ENCODE results near the gene MATR3. TPM values are rescaled to one million over a fixed set of nuclear protein-coding genes. Genes with fewer than 3 reads are reported as not detected.
"Not testable (repeated sequence)": the region's sequence is repeated elsewhere in the genome, so short reads cannot be mapped to it uniquely, and the experiment has no call there.

MATR3 gene
- total RNA-seq, 2 experiments from 2014 or later = 163 to 179 TPM

DNA sequence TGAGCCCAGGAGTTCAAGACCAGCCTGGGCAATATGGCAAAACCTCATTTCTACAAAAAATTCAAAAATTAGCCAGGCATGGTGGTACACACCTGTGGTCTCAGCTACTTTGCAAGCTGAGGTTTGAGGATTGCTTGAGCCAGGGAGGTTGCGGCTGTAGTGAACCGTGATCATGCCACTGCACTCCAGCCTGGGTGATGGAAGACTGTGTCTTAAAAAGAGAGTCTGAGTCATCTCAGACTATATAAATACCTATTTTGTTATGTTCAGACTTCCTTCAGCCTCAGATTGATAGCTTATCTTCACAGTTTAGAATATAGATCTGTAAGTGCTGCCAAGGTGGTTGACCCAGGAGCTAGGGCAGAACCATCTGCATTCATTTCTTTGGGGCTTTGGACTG lies 46.5 kb downstream of the MATR3 start:
- H3K27ac Mint-ChIP-seq = no peak overlapping the region
- no peak overlapping the region for H3K4me3 Mint-ChIP-seq
- no peak for DNase-seq
- peaks cover 54% of the 10 kb centered on the region for H3K4me1 Mint-ChIP-seq (ENCODE audit: low read depth)
- CTCF ChIA-PET = interaction anchor here (1.7 kb wide), 1 partner anchor 51 kb away, joined by 3 read pairs; no protein-coding TSS in a partner anchor
- H3K36me3 Mint-ChIP-seq = peaks cover 7% of the 10 kb centered on the region
- H3K27me3 Mint-ChIP-seq = no peaks in the 10 kb centered on the region
- intact Hi-C loops (cut with micrococcal nuclease) = loop anchor here (5.0 to 10.0 kb wide), 2 partner anchors 222 to 585 kb away; partner anchors contain the start of genes CTNNA1 and UBE2D2
- POLR2A ChIA-PET = interaction anchor here (1.2 to 3.0 kb wide), 3 partner anchors 19 to 52 kb away, joined by 3 to 32 read pairs (median 6); partner anchors contain the start of genes MATR3 and MZB1
- H3K9me3 Mint-ChIP-seq = no peaks in the 10 kb centered on the region

DNA sequence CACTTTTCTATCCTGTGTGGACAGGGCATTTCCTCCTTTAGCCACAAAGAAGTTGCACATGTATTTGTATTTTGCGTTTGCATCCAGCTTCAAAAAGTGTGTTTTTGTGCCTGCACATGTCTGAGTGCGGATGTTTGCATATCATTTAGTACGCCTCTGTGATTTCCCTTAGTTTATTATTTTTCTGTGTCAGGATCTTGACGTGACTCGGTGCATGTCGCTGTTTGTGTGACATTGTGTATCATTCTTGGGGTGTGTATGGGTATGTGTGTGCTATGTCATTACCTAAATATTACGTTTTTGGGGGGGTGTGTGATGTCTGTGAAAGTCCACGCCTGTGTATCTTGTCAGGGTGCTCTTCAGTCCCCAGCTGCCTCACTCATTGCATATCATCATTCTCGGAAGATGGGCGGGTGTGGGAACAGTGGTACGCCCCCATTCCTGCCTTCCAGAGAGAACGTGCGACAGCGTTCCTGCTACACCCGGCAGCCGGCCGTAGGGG lies 47.7 kb downstream of the MATR3 start:
- Mint-ChIP-seq H3K27me3 (no peaks in the 10 kb centered on the region), H3K9me3 (no peaks in the 10 kb centered on the region), H3K4me3 (peak overlapping the region; percentile 97), H3K36me3 (peaks cover 9% of the 10 kb centered on the region), H3K4me1 (ENCODE audit: low read depth) (peaks cover 49% of the 10 kb centered on the region), H3K27ac (peak overlapping the region; percentile 95)
- CTCF ChIA-PET = interaction anchor here (1.0 to 2.2 kb wide), 19 partner anchors 8 to 424 kb away, joined by 3 to 14 read pairs (median 5); partner anchors contain the start of genes MATR3, PROB1 and SPATA24
- POLR2A ChIA-PET = interaction anchor here (1.3 to 3.0 kb wide), 8 partner anchors 29 to 798 kb away, joined by 3 to 32 read pairs (median 8); partner anchors contain the start of genes ETF1, HSPA9, MATR3 and MZB1
- no peak for DNase-seq
- intact Hi-C loops (cut with micrococcal nuclease) = loop anchor here (1.0 to 10.0 kb wide), 7 partner anchors 48 to 586 kb away; partner anchors contain the start of genes CTNNA1, MATR3 and UBE2D2

GRCh38 chr5:139341689-139342422 lies 48.3 kb downstream of the MATR3 start, which contains the start of gene PAIP2:
PAIP2 (plus strand) TSS chr5:139341854; CDS start chr5:139363785, 21,931 bp downstream.
- H3K27me3 Mint-ChIP-seq = no peaks in the 10 kb centered on the region
- ChIA-PET CTCF (interaction anchor here (0.6 to 2.2 kb wide), 26 partner anchors 9 to 701 kb away, joined by 3 to 14 read pairs (median 4); partner anchors contain the start of genes MATR3, MZB1, PROB1 and SPATA24), POLR2A (interaction anchor here (0.7 to 3.0 kb wide), 13 partner anchors 12 to 798 kb away, joined by 3 to 32 read pairs (median 4); partner anchors contain the start of genes ETF1, HSPA9, MATR3 and MZB1)
- H3K4me1 Mint-ChIP-seq (ENCODE audit: low read depth) = peaks cover 46% of the 10 kb centered on the region
- DNase-seq = peak; percentile 98
- H3K9me3 Mint-ChIP-seq = no peaks in the 10 kb centered on the region
- H3K27ac Mint-ChIP-seq = peak within 1 kb of the TSS; percentile 95
- peaks cover 11% of the 10 kb centered on the region for H3K36me3 Mint-ChIP-seq
- H3K4me3 Mint-ChIP-seq = peak within 1 kb of the TSS; percentile 97
- intact Hi-C loops (cut with micrococcal nuclease) = loop anchor here (1.0 to 10.0 kb wide), 7 partner anchors 49 to 587 kb away; partner anchors contain the start of genes CTNNA1, MATR3 and UBE2D2

DNA sequence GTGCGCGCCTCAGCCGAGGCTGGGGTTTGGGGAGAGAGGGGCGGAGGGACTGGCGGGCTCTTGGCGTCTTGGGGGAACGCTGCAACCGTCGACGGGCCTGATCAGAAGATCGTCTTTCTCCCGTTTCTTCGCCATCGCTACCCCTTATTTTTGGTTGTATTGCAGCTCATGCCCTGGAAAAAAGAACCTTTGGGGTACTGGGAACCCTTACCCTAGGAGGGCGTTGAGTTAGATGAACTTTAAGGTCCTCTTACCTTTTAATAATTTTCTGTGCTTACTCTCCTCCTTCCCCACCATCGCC lies 48.8 kb downstream of the MATR3 start:
- CTCF ChIA-PET = interaction anchor here (0.6 to 2.2 kb wide), 23 partner anchors 9 to 702 kb away, joined by 3 to 14 read pairs (median 4); partner anchors contain the start of genes MATR3, MZB1, PROB1 and SPATA24
- H3K4me1 Mint-ChIP-seq (ENCODE audit: low read depth) = peaks cover 47% of the 10 kb centered on the region
- H3K36me3 Mint-ChIP-seq = peaks cover 12% of the 10 kb centered on the region
- intact Hi-C loops (cut with micrococcal nuclease) = loop anchor here (5.0 to 10.0 kb wide), 2 partner anchors 220 to 588 kb away; partner anchors contain the start of genes CTNNA1 and UBE2D2
- no peak for DNase-seq
- no peaks in the 10 kb centered on the region for H3K27me3 Mint-ChIP-seq
- H3K27ac Mint-ChIP-seq = peak overlapping the region; percentile 95
- POLR2A ChIA-PET = interaction anchor here (0.7 to 3.0 kb wide), 12 partner anchors 11 to 799 kb away, joined by 3 to 32 read pairs (median 4); partner anchors contain the start of genes ETF1, HSPA9, MATR3 and MZB1
- H3K4me3 Mint-ChIP-seq = peak overlapping the region; percentile 97
- H3K9me3 Mint-ChIP-seq = no peaks in the 10 kb centered on the region

DNA sequence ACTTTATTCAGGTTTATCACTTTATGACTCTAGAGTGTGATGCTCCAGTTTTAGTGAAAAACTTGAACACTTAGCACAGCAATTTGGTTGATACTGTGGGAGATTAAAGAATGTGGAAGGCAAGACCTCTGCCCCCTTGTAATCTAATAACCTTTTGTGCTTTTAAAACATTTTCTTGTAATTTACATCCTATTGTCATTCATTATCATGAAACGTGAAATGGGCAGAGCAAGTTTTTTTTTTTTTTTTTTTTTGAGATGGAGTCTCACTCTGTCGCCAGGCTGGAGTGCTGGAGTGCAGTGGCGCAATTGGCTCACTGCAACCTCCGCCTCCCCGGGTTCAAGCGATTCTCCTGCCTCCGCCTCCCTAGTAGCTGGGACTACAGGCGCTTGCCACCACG lies 49.9 kb downstream of the MATR3 start:
- Mint-ChIP-seq H3K4me3 (peak overlapping the region; percentile 97), H3K27ac (peak overlapping the region; percentile 95), H3K36me3 (peaks cover 12% of the 10 kb centered on the region), H3K9me3 (no peaks in the 10 kb centered on the region), H3K27me3 (no peaks in the 10 kb centered on the region), H3K4me1 (ENCODE audit: low read depth) (peaks cover 47% of the 10 kb centered on the region)
- POLR2A ChIA-PET = no interaction called here
- DNase-seq = no peak
- intact Hi-C loops (cut with micrococcal nuclease) = loop anchor here (5.0 to 10.0 kb wide), 2 partner anchors 219 to 589 kb away; partner anchors contain the start of genes CTNNA1 and UBE2D2
- CTCF ChIA-PET = no interaction called here

- POLR2A ChIA-PET = interaction anchor here (0.5 kb wide), 1 partner anchor 116 kb away, joined by 3 read pairs; no protein-coding TSS in a partner anchor
- no peak overlapping the region for H3K27ac Mint-ChIP-seq
- H3K36me3 Mint-ChIP-seq = peaks cover 15% of the 10 kb centered on the region
- H3K27me3 Mint-ChIP-seq = no peaks in the 10 kb centered on the region
- no peak for DNase-seq
- peaks cover 49% of the 10 kb centered on the region for H3K4me1 Mint-ChIP-seq (ENCODE audit: low read depth)
- CTCF ChIA-PET = no interaction called here
- intact Hi-C loops (cut with micrococcal nuclease) = loop anchor here (5.0 to 10.0 kb wide), 2 partner anchors 218 to 589 kb away; partner anchors contain the start of genes CTNNA1 and UBE2D2
- no peaks in the 10 kb centered on the region for H3K9me3 Mint-ChIP-seq
- H3K4me3 Mint-ChIP-seq = peak overlapping the region; percentile 41
Measured at GRCh38 chr5:139344177-139344576, 50.6 kb downstream of the MATR3 start.

DNA sequence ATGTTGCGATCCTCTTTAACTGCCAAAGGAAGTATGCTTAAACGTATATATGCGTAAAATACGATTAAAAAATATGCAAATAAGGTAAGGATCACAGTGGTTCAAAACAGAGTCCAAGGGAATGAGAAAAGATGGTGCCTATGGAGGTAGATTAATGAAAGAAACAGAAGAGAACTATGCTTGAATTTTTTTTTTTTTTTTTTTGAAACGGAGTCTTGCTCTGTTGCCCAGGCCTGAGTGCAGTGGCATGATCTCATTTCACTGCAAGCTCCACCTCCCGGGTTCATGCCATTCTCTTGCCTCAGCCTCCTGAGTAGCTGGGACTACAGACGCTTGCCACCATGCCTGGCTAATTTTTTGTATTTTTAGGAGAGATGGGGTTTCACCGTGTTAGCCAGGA lies 51.9 kb downstream of the MATR3 start:
- peaks cover 44% of the 10 kb centered on the region for H3K4me1 Mint-ChIP-seq (ENCODE audit: low read depth)
- H3K27ac Mint-ChIP-seq, H3K9me3 Mint-ChIP-seq, H3K4me3 Mint-ChIP-seq, DNase-seq, CTCF ChIA-PET, H3K27me3 Mint-ChIP-seq, POLR2A ChIA-PET: not testable (repeated sequence)
- H3K36me3 Mint-ChIP-seq = peaks cover 15% of the 10 kb centered on the region
- intact Hi-C loops (cut with micrococcal nuclease) = loop anchor here (10.0 kb wide), 1 partner anchor 591 kb away; the partner anchor contains the start of gene CTNNA1

- not testable (repeated sequence) for H3K27ac Mint-ChIP-seq
Measured at GRCh38 chr5:139347863-139348262, 54.3 kb downstream of the MATR3 start.

DNA sequence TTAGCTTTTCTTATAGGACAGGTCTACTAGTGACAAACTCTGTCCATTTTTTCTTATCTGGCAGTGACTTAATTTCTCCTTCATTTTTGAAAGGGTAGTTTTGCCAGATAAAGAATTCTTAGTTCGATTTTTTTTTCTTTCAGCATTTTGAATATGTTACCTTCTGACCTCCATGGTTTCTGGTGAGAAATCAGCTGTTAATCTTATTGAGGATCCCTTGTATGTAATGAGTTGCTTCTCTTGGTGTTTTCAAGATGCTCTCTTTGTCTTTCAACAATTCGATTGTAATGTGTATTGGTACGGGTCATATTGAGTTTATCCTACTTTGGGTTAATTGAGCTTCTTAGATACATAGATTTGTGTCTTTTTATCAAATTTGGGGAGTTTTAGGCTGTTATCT lies 60.6 kb downstream of the MATR3 start:
- H3K4me1 Mint-ChIP-seq (ENCODE audit: low read depth) = peaks cover 12% of the 10 kb centered on the region
- ChIA-PET POLR2A (interaction anchor here (1.5 kb wide), 1 partner anchor 12 kb away, joined by 4 read pairs; the partner anchor contains the start of gene PAIP2), CTCF (no interaction called here)
- no peaks in the 10 kb centered on the region for H3K27me3 Mint-ChIP-seq
- no peak for DNase-seq
- H3K4me3 Mint-ChIP-seq = no peak overlapping the region
- intact Hi-C loops (cut with micrococcal nuclease) = no loop called here
- no peaks in the 10 kb centered on the region for H3K9me3 Mint-ChIP-seq
- peaks cover 11% of the 10 kb centered on the region for H3K36me3 Mint-ChIP-seq
- H3K27ac Mint-ChIP-seq = no peak overlapping the region

More at GRCh38 chr5:139347863-139348262, 54.3 kb downstream of the MATR3 start:
- ChIA-PET POLR2A (interaction anchor here (0.6 kb wide), 1 partner anchor 1124 kb away, joined by 5 read pairs; no protein-coding TSS in a partner anchor), CTCF (interaction anchor here (0.6 kb wide), 1 partner anchor 303 kb away, joined by 6 read pairs; no protein-coding TSS in a partner anchor)
- not testable (repeated sequence) for H3K9me3 Mint-ChIP-seq, DNase-seq, H3K4me3 Mint-ChIP-seq, H3K27me3 Mint-ChIP-seq
- Mint-ChIP-seq H3K4me1 (ENCODE audit: low read depth) (peaks cover 30% of the 10 kb centered on the region), H3K36me3 (peaks cover 11% of the 10 kb centered on the region)
- intact Hi-C loops (cut with micrococcal nuclease) = loop anchor here (10.0 kb wide), 1 partner anchor 593 kb away; the partner anchor contains the start of gene CTNNA1

DNA sequence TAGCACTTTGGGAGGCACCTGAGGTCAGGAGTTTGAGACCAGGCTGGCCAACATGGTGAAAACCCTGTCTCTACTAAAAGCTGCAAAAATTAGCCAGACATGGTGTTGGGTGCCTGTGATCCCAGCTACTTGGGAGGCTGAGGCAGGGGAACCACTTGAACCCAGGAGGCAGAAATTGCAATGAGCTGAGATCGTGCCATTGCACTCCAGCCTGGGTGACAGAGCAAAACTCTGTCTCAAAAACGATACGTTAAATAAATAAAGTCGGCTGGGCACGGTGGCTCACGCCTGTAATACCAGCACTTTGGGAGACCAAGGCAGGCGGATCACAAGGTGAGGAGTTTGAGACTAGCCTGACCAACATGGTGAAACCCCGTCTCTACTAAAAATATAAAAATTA lies 62.4 kb downstream of the MATR3 start:
- POLR2A ChIA-PET = interaction anchor here (1.1 kb wide), 1 partner anchor 10 kb away, joined by 3 read pairs; no protein-coding TSS in a partner anchor
- CTCF ChIA-PET = not testable (repeated sequence)

DNA sequence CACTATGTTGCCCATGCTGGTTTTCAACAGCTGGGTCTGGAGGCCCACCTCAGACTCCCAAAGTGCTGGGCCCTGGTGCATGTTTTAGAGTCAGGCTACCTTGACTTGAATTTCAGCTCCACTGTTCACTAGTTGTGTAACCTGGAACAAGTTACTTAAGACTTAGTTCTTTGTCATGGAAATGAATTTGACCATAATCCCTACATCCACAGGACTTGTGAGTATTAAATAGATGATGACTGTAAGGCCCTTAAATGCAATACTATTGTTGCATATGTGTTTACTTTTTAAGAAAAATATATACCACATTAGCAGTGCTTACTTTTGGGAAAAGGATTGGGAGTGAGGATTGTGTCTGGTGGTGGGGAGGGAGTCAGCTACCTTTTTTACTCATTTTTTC lies 64.5 kb downstream of the MATR3 start:
- no peaks in the 10 kb centered on the region for H3K9me3 Mint-ChIP-seq
- POLR2A ChIA-PET = no interaction called here

More for the DNA sequence above, 62.4 kb downstream of the MATR3 start:
- Mint-ChIP-seq H3K36me3 (peaks cover 11% of the 10 kb centered on the region), H3K4me1 (ENCODE audit: low read depth) (peaks cover 12% of the 10 kb centered on the region)
- DNase-seq; H3K27me3 Mint-ChIP-seq; H3K9me3 Mint-ChIP-seq; intact Hi-C loops (cut with micrococcal nuclease); H3K27ac Mint-ChIP-seq; H3K4me3 Mint-ChIP-seq: not testable (repeated sequence)

More for the DNA sequence above, 64.5 kb downstream of the MATR3 start:
- Mint-ChIP-seq H3K4me3 (no peak overlapping the region), H3K27me3 (no peaks in the 10 kb centered on the region), H3K36me3 (peaks cover 10% of the 10 kb centered on the region), H3K4me1 (ENCODE audit: low read depth) (peaks cover 14% of the 10 kb centered on the region), H3K27ac (no peak overlapping the region)
- intact Hi-C loops (cut with micrococcal nuclease) = no loop called here
- CTCF ChIA-PET = no interaction called here
- DNase-seq = no peak

Measured in activated CD4-positive, alpha-beta memory T cell treated with anti-CD3 and anti-CD28 coated beads for 36 hours (primary cell).